SK-N-SH (cell line): ENCODE data around the gene VRK2.

Experiments
- CTCF ChIP-seq: fragments of 200-600 bp; sonication (generic); IDR thresholded peaks from 2 replicates; pipeline ENCODE4 v1.6.1; 2017; ENCODE audit warnings: antibody characterized with exemption, mild to moderate bottlenecking, moderate library complexity
- ZBTB33 ChIP-seq: IDR thresholded peaks from 2 replicates; pipeline ENCODE4 v1.4.0; 2012; ENCODE audit warnings: low read depth, borderline replicate concordance

- TF ChIP-seq CTCF (no peak), ZBTB33 (no peak)
These were observed 155.8 kb downstream of the VRK2 start for GRCh38 chr2:58202404-58202803.
